ENCODE measurements around the gene BTBD16. TPM values are rescaled to one million over a fixed set of nuclear protein-coding genes. Genes with fewer than 3 reads are reported as not detected.

The BTBD16 gene
- total RNA-seq, 2 donors from 2014 or later = not detected

GRCh38 chr10:122380703-122381102 is 109.6 kb downstream of the BTBD16 start:
- H3K4me1 ChIP-seq = peaks cover 30% of the 10 kb centered on the region
- ATAC-seq (peak; percentile 50), DNase-seq (no peak)
- no peaks in the 10 kb centered on the region for H3K36me3 ChIP-seq (replicated peaks in 1 of 2; ENCODE audit: insufficient read depth in 1 of 2, low read depth in 2 of 2)
- no peaks in the 10 kb centered on the region for H3K9me3 ChIP-seq
- no peaks in the 10 kb centered on the region for H3K27me3 ChIP-seq
- WGBS, 2 donors = 69 to 77% methylated on average over 4 of the region's 4 CpGs
- peak overlapping the region in 1 of 4 donors; percentile 31 for H3K27ac ChIP-seq
- H3K4me3 ChIP-seq = no peak overlapping the region
- intact Hi-C loops (cut with DNase I) = no loop called here
- TF ChIP-seq POLR2A (IDR thresholded peaks at IDR 0.05) (no peak), CTCF (IDR thresholded peaks at IDR 0.05) (no peak)

GRCh38 chr10:122381680-122382079 is 110.6 kb downstream of the BTBD16 start:
- H3K9me3 ChIP-seq = no peaks in the 10 kb centered on the region
- H3K36me3 ChIP-seq (replicated peaks in 1 of 2; ENCODE audit: insufficient read depth in 1 of 2, low read depth in 2 of 2) = no peaks in the 10 kb centered on the region
- peaks cover 35% of the 10 kb centered on the region for H3K4me1 ChIP-seq
- intact Hi-C loops (cut with DNase I) = no loop called here
- no peaks in the 10 kb centered on the region for H3K27me3 ChIP-seq
- DNase-seq (no peak), ATAC-seq (no peak)
- H3K27ac ChIP-seq = no peak overlapping the region
- no peak overlapping the region for H3K4me3 ChIP-seq
- TF ChIP-seq CTCF (IDR thresholded peaks at IDR 0.05) = no peak
- TF ChIP-seq POLR2A (IDR thresholded peaks at IDR 0.05) = no peak
- 61 to 64% methylated on average over 2 of the region's 2 CpGs for WGBS, 2 donors

GRCh38 chr10:122386514-122386913 is 115.4 kb downstream of the BTBD16 start:
- intact Hi-C loops (cut with DNase I) = no loop called here

GRCh38 chr10:122387572-122387971 is 116.5 kb downstream of the BTBD16 start:
- Histone ChIP-seq H3K27ac (no peak overlapping the region), H3K36me3 (replicated peaks in 1 of 2; ENCODE audit: insufficient read depth in 1 of 2, low read depth in 2 of 2) (no peaks in the 10 kb centered on the region), H3K4me3 (no peak overlapping the region), H3K4me1 (peaks cover 37% of the 10 kb centered on the region), H3K27me3 (no peaks in the 10 kb centered on the region), H3K9me3 (no peaks in the 10 kb centered on the region)
- ATAC-seq = no peak
- WGBS, 2 donors = 92 to 95% methylated on average over 2 of the region's 2 CpGs
- DNase-seq = no peak
- intact Hi-C loops (cut with DNase I) = no loop called here
- no peak for TF ChIP-seq POLR2A (IDR thresholded peaks at IDR 0.05)
- TF ChIP-seq CTCF (IDR thresholded peaks at IDR 0.05) = no peak

More at GRCh38 chr10:122386514-122386913, 115.4 kb downstream of the BTBD16 start:
- no peak for DNase-seq
- Histone ChIP-seq H3K27me3 (no peaks in the 10 kb centered on the region), H3K36me3 (replicated peaks in 1 of 2; ENCODE audit: insufficient read depth in 1 of 2, low read depth in 2 of 2) (no peaks in the 10 kb centered on the region), H3K27ac (peak overlapping the region in 2 of 4 donors; percentile 9 to 60), H3K4me3 (no peak overlapping the region), H3K9me3 (no peaks in the 10 kb centered on the region), H3K4me1 (peaks cover 40% of the 10 kb centered on the region)
- TF ChIP-seq CTCF (IDR thresholded peaks at IDR 0.05) (no peak), POLR2A (IDR thresholded peaks at IDR 0.05) (no peak)
- WGBS, 2 donors = 20 to 34% methylated on average over 2 of the region's 2 CpGs
- ATAC-seq = no peak

Small RNAs within 50 kb of the gene (small RNA-seq; reads per million reads assigned to genes)
- not detected for gene RNU6-728P

Other genes with a start within 250 kb of the BTBD16 start
- 10 to 100 TPM; 14.2 to 26.5 TPM for gene PLEKHA1, start 103.4 kb downstream of the BTBD16 start, total RNA-seq
- not detected for gene ARMS2, start 183.4 kb downstream of the BTBD16 start, total RNA-seq
- gene HTRA1, start 190.3 kb downstream of the BTBD16 start, total RNA-seq = 10 to 100 TPM; 29.3 to 36.6 TPM

Measured in body of pancreas (tissue), 4 donors.